ENCODE data around the gene CABCOCO1. TPM values are rescaled to one million over a fixed set of nuclear protein-coding genes. Genes with fewer than 3 reads are reported as not detected.

Gene CABCOCO1
- total RNA-seq, 1 experiment from 2014 or later, result not detected

DNA sequence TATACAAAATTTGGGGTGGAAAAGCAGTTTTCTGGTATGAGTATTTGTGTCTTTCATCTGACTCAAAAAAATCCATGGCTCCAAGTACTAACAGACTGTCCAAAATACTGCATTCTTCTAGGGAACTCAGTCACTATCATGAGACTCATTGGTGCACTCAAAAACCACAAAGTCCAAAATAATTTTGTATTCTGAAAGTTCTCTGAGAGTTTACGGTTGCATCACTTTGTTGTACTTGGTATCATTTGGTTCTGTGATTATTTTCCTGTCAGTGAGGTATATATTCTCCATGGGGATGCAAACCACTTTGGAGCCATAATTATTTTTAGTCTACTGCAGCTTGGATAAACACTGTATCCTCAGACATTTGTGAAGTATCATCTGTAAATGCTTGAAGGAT lies 28.0 kb upstream of the CABCOCO1 start:
- POLR2A ChIA-PET (ENCODE audit: low non-redundant PET), result no interaction called here
- no TSS peak for BruUV-seq (replicated peaks)
- CTCF ChIA-PET, result no interaction called here

DNA sequence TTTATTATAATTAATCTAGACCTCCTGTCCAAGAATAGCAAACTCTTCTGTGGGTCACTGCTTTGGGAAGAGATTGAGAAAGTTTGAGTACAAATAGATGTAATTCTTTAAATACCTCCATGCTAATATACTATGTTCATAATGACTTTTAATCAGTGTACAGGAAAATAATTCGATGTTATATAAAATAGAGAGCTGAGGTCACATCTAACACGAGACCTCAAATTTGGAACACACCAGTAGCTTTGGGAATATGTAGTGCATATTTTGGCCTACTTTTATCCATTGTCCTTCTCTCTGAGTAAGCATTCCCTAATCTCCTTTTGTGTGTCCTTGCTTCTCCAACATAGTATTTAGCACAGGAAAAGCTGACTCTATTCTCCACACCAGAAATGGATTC lies 27.3 kb upstream of the CABCOCO1 start:
- Histone ChIP-seq H3K36me3 (ENCODE audit: insufficient read depth, low read length, poor library complexity, severe bottlenecking) (no peaks in the 10 kb centered on the region), H3K27me3 (replicated peaks; ENCODE audit: insufficient read depth, low read depth, low read length, poor library complexity) (no peaks in the 10 kb centered on the region), H3K9me3 (ENCODE audit: low read depth, low read length, poor library complexity, severe bottlenecking) (no peaks in the 10 kb centered on the region), H3K27ac (ENCODE audit: low read depth, low read length, poor library complexity, severe bottlenecking) (no peak overlapping the region), H3K4me1 (ENCODE audit: insufficient read depth, low read length, poor library complexity, severe bottlenecking) (peaks cover 4% of the 10 kb centered on the region), H3K4me3 (ENCODE audit: low read depth, low read length, poor library complexity, severe bottlenecking) (no peak overlapping the region)
- TF ChIP-seq EZH2 (IDR thresholded peaks at IDR 0.05; ENCODE audit: borderline replicate concordance, low read depth, low read length, poor library complexity, severe bottlenecking), result no peak
- TF ChIP-seq, protein P1, sequence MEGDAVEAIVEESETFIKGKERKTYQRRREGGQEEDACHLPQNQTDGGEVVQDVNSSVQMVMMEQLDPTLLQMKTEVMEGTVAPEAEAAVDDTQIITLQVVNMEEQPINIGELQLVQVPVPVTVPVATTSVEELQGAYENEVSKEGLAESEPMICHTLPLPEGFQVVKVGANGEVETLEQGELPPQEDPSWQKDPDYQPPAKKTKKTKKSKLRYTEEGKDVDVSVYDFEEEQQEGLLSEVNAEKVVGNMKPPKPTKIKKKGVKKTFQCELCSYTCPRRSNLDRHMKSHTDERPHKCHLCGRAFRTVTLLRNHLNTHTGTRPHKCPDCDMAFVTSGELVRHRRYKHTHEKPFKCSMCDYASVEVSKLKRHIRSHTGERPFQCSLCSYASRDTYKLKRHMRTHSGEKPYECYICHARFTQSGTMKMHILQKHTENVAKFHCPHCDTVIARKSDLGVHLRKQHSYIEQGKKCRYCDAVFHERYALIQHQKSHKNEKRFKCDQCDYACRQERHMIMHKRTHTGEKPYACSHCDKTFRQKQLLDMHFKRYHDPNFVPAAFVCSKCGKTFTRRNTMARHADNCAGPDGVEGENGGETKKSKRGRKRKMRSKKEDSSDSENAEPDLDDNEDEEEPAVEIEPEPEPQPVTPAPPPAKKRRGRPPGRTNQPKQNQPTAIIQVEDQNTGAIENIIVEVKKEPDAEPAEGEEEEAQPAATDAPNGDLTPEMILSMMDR (conservative IDR thresholded peaks at IDR 0.05; ENCODE audit: low read depth, low read length), result no peak
- DNase-seq (ENCODE audit: low spot score), result no peak
- BruUV-seq (replicated peaks), result no TSS peak
- POLR2A ChIA-PET (ENCODE audit: low non-redundant PET), result no interaction called here
- CTCF ChIA-PET, result no interaction called here
- intact Hi-C loops (cut with micrococcal nuclease; ENCODE audit: unreplicated experiment), result no loop called here

More for the DNA sequence above, 28.0 kb upstream of the CABCOCO1 start:
- Histone ChIP-seq H3K36me3 (ENCODE audit: insufficient read depth, low read length, poor library complexity, severe bottlenecking) (no peaks in the 10 kb centered on the region), H3K4me3 (ENCODE audit: low read depth, low read length, poor library complexity, severe bottlenecking) (no peak overlapping the region), H3K4me1 (ENCODE audit: insufficient read depth, low read length, poor library complexity, severe bottlenecking) (peaks cover 4% of the 10 kb centered on the region), H3K27me3 (replicated peaks; ENCODE audit: insufficient read depth, low read depth, low read length, poor library complexity) (no peaks in the 10 kb centered on the region), H3K27ac (ENCODE audit: low read depth, low read length, poor library complexity, severe bottlenecking) (no peak overlapping the region), H3K9me3 (ENCODE audit: low read depth, low read length, poor library complexity, severe bottlenecking) (no peaks in the 10 kb centered on the region)
- no peak for DNase-seq (ENCODE audit: low spot score)
- intact Hi-C loops (cut with micrococcal nuclease; ENCODE audit: unreplicated experiment), result no loop called here
- TF ChIP-seq, protein P1 (conservative IDR thresholded peaks at IDR 0.05; ENCODE audit: low read depth, low read length), result no peak
- TF ChIP-seq EZH2 (IDR thresholded peaks at IDR 0.05; ENCODE audit: borderline replicate concordance, low read depth, low read length, poor library complexity, severe bottlenecking), result no peak

DNA sequence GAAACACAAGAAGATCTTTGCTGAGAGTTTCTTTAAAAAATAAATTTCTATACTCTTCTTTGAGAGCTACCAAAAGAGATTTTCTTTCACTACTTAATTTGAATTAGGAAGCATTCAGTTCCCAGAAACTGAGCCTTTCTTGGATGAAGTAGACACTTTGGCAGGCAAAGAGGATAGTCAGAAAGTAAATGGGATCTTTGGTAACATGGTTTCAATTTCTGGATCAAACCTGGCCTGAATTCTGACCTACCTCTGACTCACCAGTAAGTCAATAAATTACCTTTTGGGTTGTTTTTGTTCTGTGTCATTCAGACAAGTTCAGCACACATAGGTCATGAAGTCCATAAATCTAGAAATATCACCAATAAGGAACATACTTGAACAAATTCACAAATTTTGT lies 26.8 kb upstream of the CABCOCO1 start:
- POLR2A ChIA-PET (ENCODE audit: low non-redundant PET), result no interaction called here
- Histone ChIP-seq H3K36me3 (ENCODE audit: insufficient read depth, low read length, poor library complexity, severe bottlenecking) (no peaks in the 10 kb centered on the region), H3K9me3 (ENCODE audit: low read depth, low read length, poor library complexity, severe bottlenecking) (no peaks in the 10 kb centered on the region), H3K4me1 (ENCODE audit: insufficient read depth, low read length, poor library complexity, severe bottlenecking) (peaks cover 4% of the 10 kb centered on the region), H3K27ac (ENCODE audit: low read depth, low read length, poor library complexity, severe bottlenecking) (no peak overlapping the region), H3K4me3 (ENCODE audit: low read depth, low read length, poor library complexity, severe bottlenecking) (no peak overlapping the region), H3K27me3 (replicated peaks; ENCODE audit: insufficient read depth, low read depth, low read length, poor library complexity) (no peaks in the 10 kb centered on the region)
- no peak for DNase-seq (ENCODE audit: low spot score)
- TF ChIP-seq, protein P1 (conservative IDR thresholded peaks at IDR 0.05; ENCODE audit: low read depth, low read length), result no peak
- TF ChIP-seq EZH2 (IDR thresholded peaks at IDR 0.05; ENCODE audit: borderline replicate concordance, low read depth, low read length, poor library complexity, severe bottlenecking), result no peak
- BruUV-seq (replicated peaks), result no TSS peak
- intact Hi-C loops (cut with micrococcal nuclease; ENCODE audit: unreplicated experiment), result no loop called here
- CTCF ChIA-PET, result no interaction called here

Measured in A673 (cell line).